H9 (cell line): ENCODE results near the gene FFAR1. TPM values are rescaled to one million over a fixed set of nuclear protein-coding genes. Genes with fewer than 3 reads are reported as not detected.

Experiments
- DNase-seq: peaks from one replicate; pipeline ENCODE4 v3.0.0-alpha.2; 2017
- H2AFZ ChIP-seq: one replicate; pipeline ENCODE4 v1.6.1; 2013; ENCODE audit warnings: mild to moderate bottlenecking, low read length, control low read depth, moderate library complexity
- H2AK5ac ChIP-seq: 2 replicates; pipeline ENCODE4 v1.6.1; 2013; ENCODE audit warnings: low read length, control low read depth, mixed read lengths; ENCODE audit not compliant: insufficient read length
- H2BK120ac ChIP-seq: one replicate; pipeline ENCODE4 v1.6.1; 2013; ENCODE audit warnings: low read depth, mild to moderate bottlenecking, low read length, control low read depth, inconsistent platforms; ENCODE audit not compliant: poor library complexity, severe bottlenecking
- H2BK12ac ChIP-seq: 2 replicates; pipeline ENCODE4 v1.6.1; 2013; ENCODE audit warnings: low read length, control low read depth, mixed read lengths, low read depth; ENCODE audit not compliant: insufficient read length
- H2BK15ac ChIP-seq: 2 replicates; pipeline ENCODE4 v1.6.1; 2013; ENCODE audit warnings: low read depth, low read length, control low read depth
- H2BK20ac ChIP-seq: one replicate; pipeline ENCODE4 v1.6.1; 2013; ENCODE audit warnings: low read depth, mild to moderate bottlenecking, low read length, control low read depth, inconsistent platforms; ENCODE audit not compliant: poor library complexity, severe bottlenecking
- H2BK5ac ChIP-seq: 2 replicates; pipeline ENCODE4 v1.6.1; 2013; ENCODE audit warnings: low read length, control low read depth, mixed read lengths; ENCODE audit not compliant: insufficient read length
- H3K14ac ChIP-seq: 2 replicates; pipeline ENCODE4 v1.6.1; 2013; ENCODE audit warnings: low read length, control low read depth; ENCODE audit not compliant: insufficient read depth
- H3K18ac ChIP-seq: 2 replicates; pipeline ENCODE4 v1.6.1; 2013; ENCODE audit warnings: low read depth, mild to moderate bottlenecking, mixed read lengths, low read length, control low read depth; ENCODE audit not compliant: insufficient read length
- H3K23ac ChIP-seq: 2 replicates; pipeline ENCODE4 v1.6.1; 2013; ENCODE audit warnings: low read length, control low read depth, mixed read lengths, low read depth; ENCODE audit not compliant: insufficient read length
- H3K23me2 ChIP-seq: 2 replicates; pipeline ENCODE4 v1.6.1; 2013; ENCODE audit warnings: low read depth, mild to moderate bottlenecking, mixed read lengths, low read length, control low read depth; ENCODE audit not compliant: insufficient read length, poor library complexity, severe bottlenecking
- H3K27ac ChIP-seq: 2 replicates; pipeline ENCODE4 v1.5.1; 2013; ENCODE audit warnings: low read length, control low read depth, mixed read lengths, low read depth; ENCODE audit not compliant: insufficient read length
- H3K27me3 ChIP-seq: 2 replicates; pipeline ENCODE4 v1.6.1; 2013; ENCODE audit warnings: low read length, control low read depth, inconsistent platforms; ENCODE audit not compliant: insufficient read depth
- H3K4ac ChIP-seq: 2 replicates; pipeline ENCODE4 v1.6.1; 2013; ENCODE audit warnings: low read depth, mild to moderate bottlenecking, control low read depth, inconsistent platforms, low read length, moderate library complexity
- H3K4me1 ChIP-seq: 2 replicates; pipeline ENCODE4 v1.6.1; 2013; ENCODE audit warnings: low read length, control low read depth, inconsistent platforms; ENCODE audit not compliant: insufficient read depth
- H3K4me2 ChIP-seq: 2 replicates; pipeline ENCODE4 v1.6.1; 2013; ENCODE audit warnings: low read length, control low read depth, mixed read lengths; ENCODE audit not compliant: insufficient read length, insufficient read depth
- H3K56ac ChIP-seq: 2 replicates; pipeline ENCODE4 v1.6.1; 2013; ENCODE audit warnings: low read depth, mild to moderate bottlenecking, mixed read lengths, low read length, control low read depth; ENCODE audit not compliant: insufficient read length
- H3K79me1 ChIP-seq: 2 replicates; pipeline ENCODE4 v1.6.1; 2013; ENCODE audit warnings: low read depth, mild to moderate bottlenecking, moderate library complexity, low read length, control low read depth, inconsistent platforms; ENCODE audit not compliant: insufficient read depth, poor library complexity, severe bottlenecking
- H3K79me2 ChIP-seq: 2 replicates; pipeline ENCODE4 v1.6.1; 2013; ENCODE audit warnings: low read length, control low read depth, inconsistent platforms; ENCODE audit not compliant: insufficient read depth
- H3K9ac ChIP-seq: 2 replicates; pipeline ENCODE4 v1.6.1; 2013; ENCODE audit warnings: low read length, control low read depth, mixed read lengths; ENCODE audit not compliant: insufficient read length; ENCODE audit errors: extremely low read depth
- H3K9me3 ChIP-seq: one replicate; pipeline ENCODE4 v1.6.1; 2013; ENCODE audit warnings: low read depth, low read length, inconsistent platforms; ENCODE audit not compliant: control insufficient read depth
- H3T11ph ChIP-seq: one replicate; pipeline ENCODE4 v1.6.1; 2013; ENCODE audit warnings: mild to moderate bottlenecking, low read length, control low read depth, inconsistent platforms
- H4K20me1 ChIP-seq: one replicate; pipeline ENCODE4 v1.6.1; 2013; ENCODE audit not compliant: control insufficient read depth, insufficient read length, insufficient read depth
- H4K5ac ChIP-seq: 2 replicates; pipeline ENCODE4 v1.6.1; 2013; ENCODE audit warnings: low read depth, mild to moderate bottlenecking, mixed read lengths, low read length, control low read depth; ENCODE audit not compliant: insufficient read length
- H4K8ac ChIP-seq: replicated peaks from 2 replicates; pipeline ENCODE4 v1.6.1; 2013; ENCODE audit warnings: low read length, control low read depth, mixed read lengths, low read depth; ENCODE audit not compliant: insufficient read length
- H4K91ac ChIP-seq: 2 replicates; pipeline ENCODE4 v1.6.1; 2013; ENCODE audit warnings: low read depth, mild to moderate bottlenecking, moderate library complexity, mixed read lengths, low read length, control low read depth; ENCODE audit not compliant: insufficient read length
- H3K27ac Mint-ChIP-seq, 3 experiments: 2 replicates in 2 of 3; 3 replicates in 1 of 3; pipeline ENCODE4 v1.8.0; 2020 to 2021; ENCODE audit warnings: mixed read lengths in 3 of 3, mild to moderate bottlenecking in 1 of 3, moderate library complexity in 1 of 3
- H3K27me3 Mint-ChIP-seq: 2 replicates; pipeline ENCODE4 v1.8.0; 2021; ENCODE audit warnings: low read depth, mild to moderate bottlenecking, moderate library complexity, mixed read lengths
- H3K36me3 Mint-ChIP-seq, 3 experiments: 2 replicates in 2 of 3; 3 replicates in 1 of 3; pipeline ENCODE4 v1.8.0; 2020 to 2021; ENCODE audit warnings: low read depth in 3 of 3, mixed read lengths in 3 of 3; ENCODE audit not compliant: insufficient read depth in 1 of 3
- H3K4me1 Mint-ChIP-seq, 2 experiments: 2 replicates each; pipeline ENCODE4 v1.8.0; 2020; ENCODE audit warnings: mixed read lengths in 2 of 2
- H3K4me3 Mint-ChIP-seq, 2 experiments: 2 replicates in 1 of 2; 3 replicates in 1 of 2; pipeline ENCODE4 v1.8.0; 2020 to 2021; ENCODE audit warnings: mild to moderate bottlenecking in 2 of 2, mixed read lengths in 2 of 2, moderate library complexity in 1 of 2
- H3K9me3 Mint-ChIP-seq, 2 experiments: 2 replicates in 1 of 2; 3 replicates in 1 of 2; pipeline ENCODE4 v1.8.0; 2020; ENCODE audit warnings: mild to moderate bottlenecking in 2 of 2, mixed read lengths in 2 of 2, moderate library complexity in 1 of 2
- WGBS: extraction: QIAGEN DNeasy Blood & Tissue Kit; methylation state at CpG from one replicate; pipeline ENCODE4 v1.1.7; 2013; ENCODE audit warnings: missing lambda C conversion rate, low lambda C conversion rate, mixed read lengths; ENCODE audit not compliant: insufficient read length; ENCODE audit errors: extremely low coverage; 5-methylcytosine and 5-hydroxymethylcytosine counted together
- total RNA-seq: library from RNA; stranded (reverse); gene quantifications from 2 replicates; pipeline ENCODE4 v1.2.1, GENCODE V29; 2021
- TF ChIP-seq, protein P1 (sequence below): fragments of 200-600 bp; sonication (generic); conservative IDR thresholded peaks from 3 replicates; pipeline ENCODE4 v1.8.0; 2021; ENCODE audit warnings: antibody characterized with exemption, mild to moderate bottlenecking

The FFAR1 gene
- total RNA-seq, 1 experiment from 2014 or later = not detected

DNA sequence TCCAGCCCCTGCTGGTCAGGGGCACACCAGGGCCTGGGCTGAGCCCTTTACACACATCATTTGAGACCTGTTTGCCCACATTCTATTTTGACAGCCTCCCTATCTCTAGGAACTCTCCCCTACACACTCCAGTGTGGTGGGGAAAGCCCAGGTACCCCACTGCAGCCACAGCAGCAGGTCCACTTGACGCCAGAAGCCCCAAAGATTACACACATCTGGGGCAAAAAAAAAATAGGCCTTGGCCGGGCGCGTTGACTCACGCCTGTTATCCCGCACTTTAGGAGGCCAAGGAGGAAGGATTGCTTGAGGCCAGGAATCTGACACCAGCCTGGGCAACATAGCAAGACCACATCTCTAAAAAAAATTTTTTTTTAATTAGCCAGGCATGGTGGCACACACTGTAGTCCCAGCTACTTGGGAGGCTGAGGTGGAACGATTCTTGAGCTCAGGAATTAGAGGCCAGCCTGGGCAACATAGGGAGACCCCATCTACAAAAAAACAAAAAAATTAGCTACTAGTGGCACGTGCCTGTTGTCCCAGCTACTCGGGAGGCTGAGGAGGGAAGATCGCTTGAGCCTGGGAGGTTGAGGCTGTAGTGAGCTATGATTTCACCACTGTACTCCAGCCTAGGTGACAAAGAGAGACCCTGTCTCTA, 36.8 kb upstream of the FFAR1 start:
- Histone ChIP-seq H3K79me2 (no peaks in the 10 kb centered on the region), H3K23me2 (no peaks in the 10 kb centered on the region), H3K27me3 (no peaks in the 10 kb centered on the region), H3K79me1 (no peaks in the 10 kb centered on the region), H2BK5ac (no peak overlapping the region), H2BK15ac (no peak overlapping the region), H3K4me2 (no peak overlapping the region), H2BK20ac (no peak overlapping the region), H3K23ac (no peak overlapping the region), H4K5ac (no peak overlapping the region), H3K4ac (no peak overlapping the region), H2BK120ac (no peak overlapping the region), H3K27ac (no peak overlapping the region), H3K14ac (no peak overlapping the region), H2AFZ (no peak overlapping the region), H4K8ac (no peak overlapping the region), H3T11ph (no peak overlapping the region), H4K20me1 (no peaks in the 10 kb centered on the region), H2BK12ac (no peak overlapping the region), H3K9me3 (no peaks in the 10 kb centered on the region), H3K18ac (no peak overlapping the region), H3K4me1 (no peaks in the 10 kb centered on the region; the same call in 1 of the 2 replicates), H4K91ac (no peak overlapping the region), H2AK5ac (no peak overlapping the region), H3K56ac (no peak overlapping the region), H3K9ac (no peak overlapping the region)
- Mint-ChIP-seq H3K27me3 (no peaks in the 10 kb centered on the region; the same call in 1 of the 2 replicates), H3K27ac (no peak overlapping the region), H3K36me3 (peaks cover 0 to 2% (median 0%) of the 10 kb centered on the region in 3 experiments; a peak in 1 of 7 replicates), H3K9me3 (no peaks in the 10 kb centered on the region), H3K4me1 (peaks cover 0 to 4% of the 10 kb centered on the region in 2 experiments; a peak in 1 of 4 replicates), H3K4me3 (no peak overlapping the region; a peak in 1 of 5 replicates)
- TF ChIP-seq, protein P1, sequence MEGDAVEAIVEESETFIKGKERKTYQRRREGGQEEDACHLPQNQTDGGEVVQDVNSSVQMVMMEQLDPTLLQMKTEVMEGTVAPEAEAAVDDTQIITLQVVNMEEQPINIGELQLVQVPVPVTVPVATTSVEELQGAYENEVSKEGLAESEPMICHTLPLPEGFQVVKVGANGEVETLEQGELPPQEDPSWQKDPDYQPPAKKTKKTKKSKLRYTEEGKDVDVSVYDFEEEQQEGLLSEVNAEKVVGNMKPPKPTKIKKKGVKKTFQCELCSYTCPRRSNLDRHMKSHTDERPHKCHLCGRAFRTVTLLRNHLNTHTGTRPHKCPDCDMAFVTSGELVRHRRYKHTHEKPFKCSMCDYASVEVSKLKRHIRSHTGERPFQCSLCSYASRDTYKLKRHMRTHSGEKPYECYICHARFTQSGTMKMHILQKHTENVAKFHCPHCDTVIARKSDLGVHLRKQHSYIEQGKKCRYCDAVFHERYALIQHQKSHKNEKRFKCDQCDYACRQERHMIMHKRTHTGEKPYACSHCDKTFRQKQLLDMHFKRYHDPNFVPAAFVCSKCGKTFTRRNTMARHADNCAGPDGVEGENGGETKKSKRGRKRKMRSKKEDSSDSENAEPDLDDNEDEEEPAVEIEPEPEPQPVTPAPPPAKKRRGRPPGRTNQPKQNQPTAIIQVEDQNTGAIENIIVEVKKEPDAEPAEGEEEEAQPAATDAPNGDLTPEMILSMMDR = no peak
- WGBS = no CpG with 5 or more reads among the region's 10 CpGs
- no peak for DNase-seq
